Skin epidermis (tissue), 12 donors: Measurements from ENCODE around the gene GRIP1.
"Not testable (repeated sequence)": the region's sequence is repeated elsewhere in the genome, so short reads cannot be mapped to it uniquely, and the experiment has no call there.

ENCODE experiments used
- H3K27ac ChIP-seq, 21 experiments: fragments of 200-600 bp; sonication (generic) in 11 of 21; one replicate each; pipeline ENCODE4 v1.5.0; 2020; ENCODE audit warnings: mild to moderate bottlenecking in 3 of 21, inconsistent platforms in 2 of 21, moderate library complexity in 2 of 21
- H3K4me3 ChIP-seq, 7 experiments: fragments of 200-600 bp; sonication (generic) in 2 of 7; one replicate each; pipeline ENCODE4 v1.5.0; 2020; ENCODE audit warnings: inconsistent platforms in 2 of 7, mild to moderate bottlenecking in 2 of 7, moderate library complexity in 1 of 7

Gene GRIP1

GRCh38 chr12:66550626-66551025 lies 128.2 kb downstream of the GRIP1 start:
- H3K4me3 ChIP-seq: no peak overlapping the region

GRCh38 chr12:66549050-66549389 lies 129.9 kb downstream of the GRIP1 start:
- H3K4me3 ChIP-seq: no peak overlapping the region

More at GRCh38 chr12:66550626-66551025, 128.2 kb downstream of the GRIP1 start:
- no peak overlapping the region for H3K27ac ChIP-seq

GRCh38 chr12:66548338-66549049 lies 130.4 kb downstream of the GRIP1 start:
- no peak overlapping the region for H3K4me3 ChIP-seq
- no peak overlapping the region for H3K27ac ChIP-seq

More at GRCh38 chr12:66549050-66549389, 129.9 kb downstream of the GRIP1 start:
- no peak overlapping the region for H3K27ac ChIP-seq

GRCh38 chr12:66541426-66541825 lies 137.4 kb downstream of the GRIP1 start:
- no peak overlapping the region for H3K4me3 ChIP-seq

GRCh38 chr12:66539431-66539830 lies 139.4 kb downstream of the GRIP1 start:
- no peak overlapping the region for H3K27ac ChIP-seq
- H3K4me3 ChIP-seq: no peak overlapping the region

More at GRCh38 chr12:66541426-66541825, 137.4 kb downstream of the GRIP1 start:
- H3K27ac ChIP-seq: no peak overlapping the region

- Histone ChIP-seq H3K4me3 (no peak overlapping the region), H3K27ac (no peak overlapping the region)
These were observed 139.9 kb downstream of the GRIP1 start for GRCh38 chr12:66538970-66539369.

GRCh38 chr12:66537876-66538275 lies 141.0 kb downstream of the GRIP1 start:
- no peak overlapping the region for H3K27ac ChIP-seq
- H3K4me3 ChIP-seq: no peak overlapping the region

- no peak overlapping the region for H3K4me3 ChIP-seq
- H3K27ac ChIP-seq: no peak overlapping the region
These were observed 145.1 kb downstream of the GRIP1 start for GRCh38 chr12:66533767-66534166.

GRCh38 chr12:66531766-66532165 lies 147.1 kb downstream of the GRIP1 start:
- no peak overlapping the region for H3K27ac ChIP-seq
- H3K4me3 ChIP-seq: no peak overlapping the region

GRCh38 chr12:66529934-66530333 lies 148.9 kb downstream of the GRIP1 start:
- no peak overlapping the region for H3K27ac ChIP-seq
- no peak overlapping the region for H3K4me3 ChIP-seq

GRCh38 chr12:66516561-66516960 lies 162.3 kb downstream of the GRIP1 start:
- Histone ChIP-seq H3K4me3 (no peak overlapping the region), H3K27ac (no peak overlapping the region)

GRCh38 chr12:66516133-66516532 lies 162.7 kb downstream of the GRIP1 start:
- H3K27ac ChIP-seq: no peak overlapping the region
- no peak overlapping the region for H3K4me3 ChIP-seq

- H3K4me3 ChIP-seq: no peak overlapping the region
- no peak overlapping the region for H3K27ac ChIP-seq
These were observed 164.3 kb downstream of the GRIP1 start for GRCh38 chr12:66514581-66514980.

- H3K27ac ChIP-seq: no peak overlapping the region
- H3K4me3 ChIP-seq: no peak overlapping the region
These were observed 170.9 kb downstream of the GRIP1 start for GRCh38 chr12:66508025-66508424.

GRCh38 chr12:66503746-66504145 lies 175.1 kb downstream of the GRIP1 start:
- H3K4me3 ChIP-seq: no peak overlapping the region
- no peak overlapping the region for H3K27ac ChIP-seq

- Histone ChIP-seq H3K4me3 (no peak overlapping the region), H3K27ac (no peak overlapping the region)
These were observed 176.0 kb downstream of the GRIP1 start for GRCh38 chr12:66502911-66503310.

- no peak overlapping the region for H3K4me3 ChIP-seq
- no peak overlapping the region for H3K27ac ChIP-seq
These were observed 178.0 kb downstream of the GRIP1 start for GRCh38 chr12:66500841-66501240.

GRCh38 chr12:66500091-66500490 lies 178.8 kb downstream of the GRIP1 start:
- Histone ChIP-seq H3K4me3 (no peak overlapping the region), H3K27ac (no peak overlapping the region)

- Histone ChIP-seq H3K4me3 (no peak overlapping the region), H3K27ac (no peak overlapping the region)
These were observed 179.9 kb downstream of the GRIP1 start for GRCh38 chr12:66499000-66499399.

GRCh38 chr12:66498059-66498458 lies 180.8 kb downstream of the GRIP1 start:
- H3K27ac ChIP-seq, H3K4me3 ChIP-seq: not testable (repeated sequence)

- Histone ChIP-seq H3K27ac (no peak overlapping the region), H3K4me3 (no peak overlapping the region)
These were observed 181.6 kb downstream of the GRIP1 start for GRCh38 chr12:66497008-66497897.
